HEK293 (cell line): ENCODE results near the gene C1QTNF1.

Source experiments
- CTCF ChIA-PET: fragments of 350-600 bp; formaldehyde crosslinking; extraction: SDS; loops from one replicate; lab custom pipeline; 2021; ENCODE audit warnings: antibody characterized with exemption; lab: Yijun Ruan, JAX
- POLR2A ChIA-PET: fragments of 300-600 bp; formaldehyde crosslinking; extraction: SDS; loops from one replicate; lab custom pipeline; 2020; ENCODE audit warnings: antibody characterized with exemption, inconsistent platforms; lab: Yijun Ruan, JAX
- H3K27ac ChIP-seq: fragments of 200-500 bp; sonication (Bioruptor generic); 2 replicates; pipeline ENCODE4 v1.5.1; 2014; ENCODE audit warnings: low read depth, low read length, control low read depth, inconsistent platforms; ENCODE audit errors: extremely low read depth
- H3K36me3 ChIP-seq, 2 experiments: fragments of 200-500 bp in 1 of 2; sonication (Bioruptor generic) in 1 of 2; 1 replicate in 1 of 2; 2 replicates in 1 of 2; pipeline ENCODE4 v1.5.1; 2014 to 2017; ENCODE audit warnings: inconsistent platforms in 2 of 2, low read length in 2 of 2; ENCODE audit not compliant: control insufficient read depth in 2 of 2, insufficient read depth in 1 of 2
- H3K4me1 ChIP-seq: fragments of 200-500 bp; sonication (Bioruptor generic); 2 replicates; pipeline ENCODE4 v1.5.1; 2014; ENCODE audit warnings: mild to moderate bottlenecking, low read length, inconsistent platforms; ENCODE audit not compliant: control insufficient read depth, insufficient read depth
- H3K4me3 ChIP-seq: 2 replicates; pipeline ENCODE4 v1.5.1; 2011; ENCODE audit warnings: low read depth, mild to moderate bottlenecking, control low read depth, low read length, moderate library complexity
- H3K9me3 ChIP-seq: fragments of 200-500 bp; sonication (Bioruptor generic); 2 replicates; pipeline ENCODE4 v1.5.1; 2014; ENCODE audit warnings: low read depth, low read length, inconsistent platforms; ENCODE audit not compliant: control insufficient read depth, insufficient read depth
- BCL6B ChIP-seq: fragments of 450-650 bp; formaldehyde crosslinking; IDR thresholded peaks from 2 replicates; pipeline ENCODE4 v1.5.1; 2017; ENCODE audit warnings: missing biosample characterization, missing genetic modification characterization
- SCRT1 ChIP-seq: fragments of 450-650 bp; formaldehyde crosslinking; IDR thresholded peaks from 2 replicates; pipeline ENCODE4 v1.5.1; 2016; ENCODE audit warnings: missing biosample characterization, missing genetic modification characterization, borderline replicate concordance
- SETDB1 ChIP-seq: IDR thresholded peaks from one replicate; pipeline ENCODE4 v1.6.1; 2017; ENCODE audit warnings: mild to moderate bottlenecking, low read length, moderate library complexity, mixed read lengths; ENCODE audit not compliant: insufficient read length
- ZBTB44 ChIP-seq: fragments of 450-650 bp; IDR thresholded peaks from 2 replicates; pipeline ENCODE4 v1.5.1; 2018; ENCODE audit warnings: missing biosample characterization, mild to moderate bottlenecking, missing genetic modification characterization
- ZNF148 ChIP-seq: fragments of 450-650 bp; formaldehyde crosslinking; IDR thresholded peaks from 2 replicates; pipeline ENCODE4 v1.5.0; 2017; ENCODE audit warnings: missing biosample characterization, missing genetic modification characterization, borderline replicate concordance
- ZNF24 ChIP-seq: fragments of 450-650 bp; formaldehyde crosslinking; IDR thresholded peaks from 2 replicates; pipeline ENCODE4 v1.5.1; 2016; ENCODE audit warnings: missing biosample characterization, missing genetic modification characterization
- ZNF266 ChIP-seq: fragments of 450-650 bp; formaldehyde crosslinking; IDR thresholded peaks from 2 replicates; pipeline ENCODE4 v1.5.1; 2016; ENCODE audit warnings: missing biosample characterization, missing genetic modification characterization, low read depth
- ZNF398 ChIP-seq: fragments of 450-650 bp; formaldehyde crosslinking; IDR thresholded peaks from 2 replicates; pipeline ENCODE4 v1.5.1; 2017; ENCODE audit warnings: missing biosample characterization, missing genetic modification characterization
- ZNF521 ChIP-seq: fragments of 450-650 bp; formaldehyde crosslinking; IDR thresholded peaks from 2 replicates; pipeline ENCODE4 v1.5.1; 2017; ENCODE audit warnings: missing biosample characterization, mild to moderate bottlenecking, missing genetic modification characterization
- ZNF76 ChIP-seq: fragments of 450-650 bp; formaldehyde crosslinking; IDR thresholded peaks from 2 replicates; pipeline ENCODE4; 2016; ENCODE audit warnings: low read depth, missing biosample characterization, missing genetic modification characterization, borderline replicate concordance
- ZNF768 ChIP-seq: fragments of 450-650 bp; formaldehyde crosslinking; IDR thresholded peaks from 2 replicates; pipeline ENCODE4 v1.5.1; 2018; ENCODE audit warnings: missing biosample characterization, mild to moderate bottlenecking, missing genetic modification characterization
- ZNF785 ChIP-seq: fragments of 450-650 bp; formaldehyde crosslinking; IDR thresholded peaks from 2 replicates; pipeline ENCODE4 v1.5.1; 2016; ENCODE audit warnings: missing biosample characterization, missing genetic modification characterization

C1QTNF1 gene

GRCh38 chr17:79054200-79054960 lies 30.4 kb downstream of the C1QTNF1 start (continued):
- TF ChIP-seq ZNF148 (tag by site-specific recombination): no peak
- TF ChIP-seq, all 188 proteins: peak for 4

- Histone ChIP-seq H3K27ac (no peak overlapping the region), H3K36me3 (no peaks in the 10 kb centered on the region), H3K4me1 (no peaks in the 10 kb centered on the region), H3K4me3 (no peak overlapping the region), H3K9me3 (no peaks in the 10 kb centered on the region)
- ChIA-PET CTCF (interaction anchor here (0.5 to 4.6 kb wide), 3 partner anchors 9 to 19 kb away, joined by 3 to 20 read pairs (median 18); no protein-coding TSS in a partner anchor), POLR2A (no interaction called here)
- TF ChIP-seq ZBTB44 (tag by site-specific recombination): no peak
Measured at GRCh38 chr17:79055197-79055596, 31.2 kb downstream of the C1QTNF1 start.

GRCh38 chr17:79057737-79058385 lies 33.9 kb downstream of the C1QTNF1 start:
- POLR2A ChIA-PET: no interaction called here
- no peak overlapping the region for H3K4me3 ChIP-seq
- H3K4me1 ChIP-seq: no peaks in the 10 kb centered on the region
- CTCF ChIA-PET: interaction anchor here (0.6 to 4.6 kb wide), 5 partner anchors 13 to 76 kb away, joined by 3 to 18 read pairs (median 3); no protein-coding TSS in a partner anchor
- H3K36me3 ChIP-seq: no peaks in the 10 kb centered on the region
- no peaks in the 10 kb centered on the region for H3K9me3 ChIP-seq
- no peak for TF ChIP-seq ZNF768 (tag by site-specific recombination)
- peak; percentile 59 for TF ChIP-seq SETDB1
- TF ChIP-seq ZNF266: peak; percentile 98
- no peak overlapping the region for H3K27ac ChIP-seq

GRCh38 chr17:79062691-79063090 lies 38.7 kb downstream of the C1QTNF1 start:
- POLR2A ChIA-PET: interaction anchor here (1.0 kb wide), 1 partner anchor 53 kb away, joined by 5 read pairs; the partner anchor contains the start of gene CANT1

More at GRCh38 chr17:79062691-79063090, 38.7 kb downstream of the C1QTNF1 start:
- no peaks in the 10 kb centered on the region for H3K4me1 ChIP-seq
- no peak overlapping the region for H3K27ac ChIP-seq
- no peak for TF ChIP-seq ZNF24
- TF ChIP-seq ZNF398 (tag by site-specific recombination): no peak
- no peak for TF ChIP-seq SCRT1 (tag by site-specific recombination)
- no peak for TF ChIP-seq BCL6B (tag by site-specific recombination)
- no peak for TF ChIP-seq ZNF76
- TF ChIP-seq ZNF521 (tag by site-specific recombination): no peak
- no peak for TF ChIP-seq ZNF785 (tag by site-specific recombination)
- CTCF ChIA-PET: interaction anchor here (0.6 to 6.7 kb wide), 7 partner anchors 12 to 328 kb away, joined by 3 to 94 read pairs (median 4); partner anchors contain the start of gene ENGASE
- no peaks in the 10 kb centered on the region for H3K9me3 ChIP-seq
- no peaks in the 10 kb centered on the region for H3K36me3 ChIP-seq
- no peak overlapping the region for H3K4me3 ChIP-seq
